ENCODE data around the gene CAMTA1.
"Not testable (repeated sequence)": the region's sequence is repeated elsewhere in the genome, so short reads cannot be mapped to it uniquely, and the experiment has no call there.

Gene CAMTA1

GRCh38 chr1:7127322-7128075 lies 342.2 kb downstream of the CAMTA1 start:
- no peak for DNase-seq

DNA sequence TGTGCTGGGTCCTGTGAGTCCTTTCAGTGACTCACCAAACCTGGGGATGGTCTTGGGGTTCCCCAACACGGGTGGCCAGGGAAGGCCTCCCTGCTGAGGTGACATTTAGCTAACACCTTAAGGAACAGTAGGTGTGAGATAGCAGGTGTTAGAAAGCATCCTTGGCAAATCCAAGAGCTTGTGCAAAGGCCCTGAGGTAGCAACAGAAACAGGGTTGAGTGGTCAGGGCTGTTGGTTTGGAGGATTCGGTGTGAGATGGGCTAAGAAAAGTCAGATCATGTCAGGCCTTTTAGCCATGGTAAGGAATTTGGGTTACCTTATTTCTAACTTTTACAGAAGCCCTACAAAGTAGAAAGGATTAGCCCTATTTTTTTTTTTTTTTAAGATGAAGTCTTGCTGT lies 343.0 kb downstream of the CAMTA1 start:
- no peak for DNase-seq

GRCh38 chr1:7130127-7130526 lies 344.9 kb downstream of the CAMTA1 start:
- DNase-seq, result no peak

DNA sequence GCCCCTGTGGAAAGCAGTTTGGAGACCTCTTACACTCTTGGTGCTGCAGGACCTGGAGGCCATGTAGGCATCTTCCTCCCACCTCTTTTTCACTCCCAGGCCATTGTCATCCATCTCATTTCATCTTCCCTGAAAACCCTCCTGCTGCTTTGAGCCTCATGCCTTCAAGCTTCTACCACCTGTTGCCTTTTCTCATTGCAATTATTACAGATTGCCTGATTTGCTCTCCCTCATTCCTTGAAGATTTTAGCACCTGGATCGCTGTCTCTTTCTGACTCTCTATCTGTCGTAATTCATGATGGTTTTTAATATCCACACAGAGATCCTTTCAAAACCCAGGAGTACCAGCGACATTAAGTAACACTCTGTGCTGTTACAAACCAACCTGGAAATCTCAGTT lies 350.2 kb downstream of the CAMTA1 start:
- DNase-seq, result no peak

DNA sequence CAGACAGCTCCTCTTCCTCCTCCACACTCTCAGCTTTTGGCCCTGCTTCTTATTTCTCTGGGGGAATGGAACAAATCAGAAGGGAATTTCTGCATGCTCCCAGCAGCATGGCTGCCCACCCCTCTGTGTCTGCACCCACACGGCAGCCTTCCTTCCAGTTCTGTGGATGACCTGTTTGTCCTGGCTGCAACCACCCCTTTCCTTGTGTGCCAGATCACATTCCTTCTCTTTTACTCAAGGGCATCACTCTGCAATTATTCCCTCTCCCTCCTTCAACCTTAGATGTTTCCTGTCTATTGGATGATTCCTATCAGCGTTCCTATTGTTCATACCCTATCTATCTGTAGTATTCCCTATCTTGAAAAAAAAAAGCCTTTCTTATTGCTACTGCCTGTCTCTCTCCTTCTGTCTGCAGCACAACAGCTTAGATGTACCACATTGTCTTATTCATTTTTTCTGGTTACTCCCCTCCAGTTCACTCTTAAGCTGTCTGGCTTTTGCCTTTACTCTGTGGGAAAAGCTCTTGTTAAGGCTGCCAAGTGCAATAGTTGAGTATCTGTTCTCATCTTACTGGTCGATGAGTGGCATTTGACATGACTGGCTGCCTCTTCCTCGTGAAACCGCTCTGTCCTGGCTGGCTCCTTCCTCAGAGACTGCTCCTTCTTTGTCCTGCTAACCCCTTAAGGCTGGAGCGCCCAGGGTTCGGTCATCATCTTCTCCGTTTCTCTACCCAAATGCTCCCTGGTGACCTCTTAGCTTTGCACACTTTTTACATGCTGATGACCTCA lies 351.1 kb downstream of the CAMTA1 start:
- no peak for DNase-seq

- DNase-seq, result no peak
These were observed 355.0 kb downstream of the CAMTA1 start for GRCh38 chr1:7140251-7140650.

GRCh38 chr1:7145947-7146346 lies 360.7 kb downstream of the CAMTA1 start:
- no peak for DNase-seq

DNA sequence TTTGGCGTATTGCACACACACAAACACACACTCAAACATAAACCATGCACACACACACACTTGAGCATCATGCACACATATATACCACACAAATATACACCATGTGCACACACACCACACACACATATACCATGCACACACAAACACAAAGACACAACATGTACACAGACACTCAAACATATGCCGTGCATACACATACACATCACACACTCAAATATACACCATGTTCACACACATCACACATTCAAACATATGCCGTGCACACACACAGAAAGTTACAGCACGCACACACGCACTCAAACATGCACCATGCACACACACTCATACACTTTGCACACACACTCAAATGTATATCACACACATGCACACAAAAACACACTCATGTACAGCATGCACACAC lies 361.5 kb downstream of the CAMTA1 start:
- DNase-seq, result no peak

- DNase-seq, result not testable (repeated sequence)
These were observed 362.5 kb downstream of the CAMTA1 start for GRCh38 chr1:7147581-7148282.

DNA sequence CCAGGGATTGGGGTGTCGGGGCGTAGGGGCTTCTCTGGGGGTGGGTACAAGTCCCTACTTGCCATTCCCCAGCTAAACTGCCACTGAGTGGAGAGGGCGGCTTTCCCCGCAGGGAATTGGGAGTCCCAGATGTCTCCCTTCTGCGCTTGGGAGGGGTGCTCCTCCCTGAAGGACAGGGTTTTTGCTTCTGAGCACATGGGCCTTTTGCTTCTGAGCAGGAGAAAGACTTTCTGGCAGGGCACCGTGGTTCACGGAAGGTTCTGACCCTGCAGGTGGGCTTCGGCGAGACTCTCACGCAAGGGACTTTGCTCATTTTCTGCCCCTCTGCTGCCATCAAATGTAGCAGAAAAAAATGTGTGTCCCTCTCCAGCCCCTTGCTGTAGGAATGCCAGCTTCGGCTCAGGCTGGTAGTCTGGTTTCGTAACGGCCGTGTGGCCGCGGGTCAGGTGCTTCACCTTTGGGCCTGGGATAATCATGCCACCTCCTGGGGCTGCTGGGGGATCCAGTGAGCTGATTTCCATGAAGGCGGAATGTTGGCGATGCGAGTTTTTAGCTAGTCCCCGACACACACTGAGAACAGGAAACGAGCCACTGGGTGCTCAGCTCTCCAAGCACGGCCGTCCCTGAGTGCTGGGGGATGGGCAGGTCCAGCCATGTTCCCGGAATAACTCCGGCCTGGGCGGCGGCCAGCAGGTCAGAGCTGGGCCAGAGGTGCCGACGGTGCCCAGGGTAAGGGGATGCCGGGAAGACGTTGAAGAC lies 364.0 kb downstream of the CAMTA1 start:
- no peak for DNase-seq

DNA sequence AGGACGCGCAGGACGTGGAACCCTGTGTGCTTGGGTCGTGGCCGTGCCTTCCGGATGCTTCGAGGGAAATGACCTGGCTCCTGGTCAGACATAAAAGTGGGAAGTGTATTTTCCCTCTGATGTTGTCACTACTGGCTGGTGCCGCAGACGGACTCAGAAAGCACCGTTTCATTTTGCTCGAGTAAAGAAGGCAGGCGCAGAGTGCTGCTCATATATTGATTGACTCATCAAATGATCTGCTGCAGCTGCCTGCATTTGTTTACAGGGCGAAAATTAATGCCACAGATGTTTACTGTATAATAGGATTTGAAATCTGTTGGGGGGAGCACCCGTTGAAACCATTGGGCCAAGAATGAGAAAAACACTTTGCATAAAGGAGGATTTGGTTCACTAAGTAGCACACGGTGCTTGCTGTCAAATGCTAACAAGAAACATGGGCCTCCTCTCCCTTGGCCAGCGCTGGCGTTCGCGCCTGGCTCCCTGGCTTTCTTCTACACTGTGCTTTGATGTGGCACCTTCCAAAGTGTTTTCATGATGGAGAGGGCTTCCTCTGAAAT lies 365.5 kb downstream of the CAMTA1 start:
- no peak for DNase-seq

DNA sequence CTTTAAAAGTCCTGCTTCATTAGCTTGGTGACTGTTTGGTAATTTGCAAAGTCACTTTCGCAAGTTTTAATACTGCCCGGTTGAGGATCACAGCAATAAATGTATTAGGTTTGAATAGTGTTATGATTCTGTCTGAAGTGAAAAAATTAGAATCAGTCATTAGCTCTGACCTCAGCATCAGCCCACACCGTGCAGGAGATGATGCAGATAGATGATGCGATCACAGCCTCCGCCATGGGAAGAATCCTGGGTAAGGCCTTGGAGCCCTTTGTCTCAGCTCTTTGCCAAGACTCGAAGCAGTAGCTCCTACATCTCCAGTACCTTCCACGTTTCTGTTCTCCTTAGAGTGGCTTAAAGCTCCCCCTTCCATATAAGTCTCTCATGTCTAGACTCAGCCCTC lies 366.7 kb downstream of the CAMTA1 start:
- DNase-seq, result no peak

GRCh38 chr1:7152655-7153054 lies 367.4 kb downstream of the CAMTA1 start:
- no peak for DNase-seq

- no peak for DNase-seq
These were observed 368.2 kb downstream of the CAMTA1 start for GRCh38 chr1:7153464-7153863.

- DNase-seq, result no peak
These were observed 374.0 kb downstream of the CAMTA1 start for GRCh38 chr1:7159116-7159781.

GRCh38 chr1:7168554-7168953 lies 383.3 kb downstream of the CAMTA1 start:
- DNase-seq, result not testable (repeated sequence)

- DNase-seq, result no peak
These were observed 385.9 kb downstream of the CAMTA1 start for GRCh38 chr1:7171168-7171567.

DNA sequence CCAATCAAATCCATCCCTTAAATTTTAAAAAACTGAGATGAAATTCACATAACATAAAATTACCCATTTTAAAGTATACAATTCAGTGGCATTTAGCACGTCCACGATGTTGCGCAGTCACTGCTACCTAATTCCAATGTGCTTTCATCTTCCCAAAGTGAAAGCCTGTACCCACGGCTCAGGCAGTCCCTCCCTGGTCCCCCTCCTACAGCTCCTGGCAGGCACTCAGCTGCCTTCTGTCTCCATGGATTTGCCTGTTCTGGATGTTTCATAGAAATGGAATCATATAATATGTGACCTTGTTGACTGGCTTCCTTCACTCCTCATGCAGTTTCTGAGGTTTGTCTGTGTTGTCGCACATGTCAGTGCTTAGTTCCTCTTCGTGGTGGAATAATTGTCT lies 386.3 kb downstream of the CAMTA1 start:
- DNase-seq, result no peak

GRCh38 chr1:7172804-7173203 lies 387.6 kb downstream of the CAMTA1 start:
- DNase-seq, result no peak

- DNase-seq, result no peak
These were observed 389.3 kb downstream of the CAMTA1 start for GRCh38 chr1:7174561-7174960.

- DNase-seq, result no peak
These were observed 390.0 kb downstream of the CAMTA1 start for GRCh38 chr1:7174980-7175906.
